ENCODE data around the gene SYNPO2.
A peak's percentile ranks its signal among the peaks of the same experiment; 100 is the strongest.

The SYNPO2 gene

GRCh38 chr4:118879409-118879808 is 9.2 kb upstream of the SYNPO2 start:
- DNase-seq: no peak

DNA sequence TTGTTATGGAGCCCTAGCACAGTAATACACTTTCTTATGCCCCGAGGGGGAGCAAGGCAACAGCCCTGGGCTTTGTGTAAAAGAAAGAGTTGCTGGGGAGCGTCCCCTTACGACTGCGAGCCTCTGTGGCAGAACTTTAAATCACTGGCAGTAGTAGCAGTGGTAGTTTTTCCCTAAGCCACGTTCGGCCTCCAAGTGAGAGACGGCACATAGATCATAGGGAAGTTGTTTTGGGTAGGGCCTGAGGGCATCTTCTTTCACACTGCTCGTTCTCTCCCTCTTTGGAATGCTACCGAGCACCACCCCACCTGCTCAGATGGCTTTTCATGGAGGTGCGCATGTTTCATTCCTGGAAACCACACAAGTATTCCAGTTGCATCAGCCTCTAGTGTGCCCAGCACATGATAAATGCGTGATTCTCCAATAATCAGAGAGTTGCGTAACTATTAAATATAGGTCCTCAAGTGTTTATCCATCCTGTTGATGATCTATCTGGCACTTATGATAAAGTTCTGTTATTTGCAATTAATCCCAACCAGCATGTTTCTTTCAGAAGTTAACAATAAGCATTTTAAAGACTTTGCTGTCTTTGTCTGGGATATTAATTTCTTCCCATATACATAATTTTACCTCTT is 7.0 kb upstream of the SYNPO2 start:
- DNase-seq: no peak

GRCh38 chr4:118883861-118884260 is 4.8 kb upstream of the SYNPO2 start:
- DNase-seq: no peak

GRCh38 chr4:118884716-118885115 is 3.9 kb upstream of the SYNPO2 start:
- DNase-seq: no peak

DNA sequence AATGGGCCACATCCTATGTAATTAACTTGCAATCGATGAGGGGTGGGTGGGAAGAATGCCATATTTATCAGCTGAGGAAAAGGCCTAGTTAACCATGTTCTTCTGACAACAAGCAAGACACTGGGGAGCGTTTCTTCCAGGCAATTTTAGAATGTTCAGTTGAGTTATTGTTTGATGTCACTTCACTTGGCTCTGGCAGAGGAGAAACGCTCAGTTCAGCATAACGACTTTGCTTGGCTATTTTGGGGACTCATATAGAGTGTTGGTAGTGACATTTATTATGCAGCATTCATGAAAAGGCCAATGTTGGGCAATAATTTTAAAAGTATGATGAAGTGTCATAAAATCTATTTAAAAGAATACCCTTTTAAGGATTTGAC is 648 bp downstream of the SYNPO2 start:
- no peak for DNase-seq

GRCh38 chr4:118894034-118894433 is 5.4 kb downstream of the SYNPO2 start:
- no peak for DNase-seq

- DNase-seq: no peak
Observed at GRCh38 chr4:118898221-118898620, 9.6 kb downstream of the SYNPO2 start.

DNA sequence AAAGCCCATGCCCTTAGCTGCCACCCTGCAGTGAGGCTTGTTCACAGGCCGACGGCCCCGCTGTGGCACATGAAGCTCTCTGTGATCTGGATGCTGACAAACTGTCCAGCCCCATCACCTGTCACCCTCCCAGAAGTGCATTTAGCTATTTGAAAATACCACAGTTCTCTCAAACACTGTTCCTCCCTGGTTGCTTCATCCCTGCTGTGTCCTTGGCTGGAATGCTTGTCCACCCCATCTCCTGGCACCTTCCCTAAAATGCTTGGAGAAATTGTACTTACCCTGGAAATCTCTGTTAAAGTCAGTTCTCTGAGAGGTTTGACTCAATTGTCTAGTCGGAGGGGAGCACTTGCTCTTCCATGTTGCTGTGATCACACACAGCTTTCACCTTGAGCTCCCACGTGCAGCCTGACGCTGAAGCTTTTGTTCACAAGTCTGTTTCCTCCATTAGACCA is 10.1 kb downstream of the SYNPO2 start:
- DNase-seq: no peak

- DNase-seq: no peak
Observed at GRCh38 chr4:118904418-118904817, 15.8 kb downstream of the SYNPO2 start.

DNA sequence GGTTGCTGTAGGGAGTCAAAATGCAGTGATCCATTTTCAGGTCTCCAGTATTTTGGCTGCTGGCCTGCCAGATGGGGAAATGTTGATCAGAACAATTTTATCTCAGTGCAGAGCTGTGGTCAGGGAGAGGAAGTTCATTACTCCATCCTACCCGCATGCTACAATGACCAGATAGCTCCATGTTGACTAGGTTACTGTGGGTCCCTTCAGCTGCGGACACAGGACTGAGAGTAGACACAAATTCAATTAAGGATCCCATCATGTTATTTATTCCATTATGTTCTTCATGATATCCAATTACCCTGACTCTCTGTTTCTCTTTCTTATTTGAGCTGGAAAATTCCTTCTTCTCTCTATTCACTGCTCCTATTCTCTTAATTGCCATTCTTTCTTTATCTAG is 16.3 kb downstream of the SYNPO2 start:
- no peak for DNase-seq

- peak; percentile 41 for DNase-seq
Observed at GRCh38 chr4:118905566-118905965, 16.9 kb downstream of the SYNPO2 start.

DNA sequence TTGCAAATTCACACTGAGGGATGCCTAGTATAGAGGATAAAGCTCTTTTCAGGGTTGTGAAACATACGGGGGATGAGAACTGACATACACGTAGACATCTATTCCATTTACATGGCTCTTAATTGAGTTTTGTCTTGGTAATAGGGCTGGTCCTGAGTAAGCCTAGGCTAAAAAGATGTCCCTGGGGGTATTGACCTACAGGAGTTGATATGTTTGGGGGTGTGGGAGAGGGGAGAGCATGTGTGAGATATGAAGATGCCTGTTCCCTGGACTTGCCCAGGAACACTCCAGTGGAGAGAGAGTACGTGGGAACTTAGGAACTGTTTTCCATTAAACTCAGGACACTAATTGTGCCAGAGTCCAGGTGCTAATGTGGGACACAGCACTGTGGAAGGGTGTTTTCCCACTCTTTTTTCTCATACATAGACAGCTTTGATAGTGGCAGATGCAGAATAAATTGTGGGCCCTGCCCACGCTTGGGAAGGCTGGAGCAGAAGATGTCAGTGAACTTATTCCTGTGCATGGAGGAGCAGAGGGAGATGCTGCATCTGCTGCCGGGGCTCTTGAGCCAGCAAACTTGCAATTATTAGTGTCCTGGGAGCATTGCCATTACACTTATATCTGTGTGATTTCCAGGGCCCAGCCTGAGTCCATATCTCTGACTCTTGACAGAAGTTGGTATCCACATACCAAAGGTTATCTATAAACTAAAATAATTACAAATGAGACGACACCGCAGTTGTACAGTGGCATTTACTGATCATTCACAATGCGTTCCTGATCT is 20.7 kb downstream of the SYNPO2 start:
- DNase-seq: no peak

GRCh38 chr4:118910221-118910620 is 21.6 kb downstream of the SYNPO2 start:
- no peak for DNase-seq

GRCh38 chr4:118911238-118911703 is 22.6 kb downstream of the SYNPO2 start:
- peak; percentile 12 for DNase-seq

DNA sequence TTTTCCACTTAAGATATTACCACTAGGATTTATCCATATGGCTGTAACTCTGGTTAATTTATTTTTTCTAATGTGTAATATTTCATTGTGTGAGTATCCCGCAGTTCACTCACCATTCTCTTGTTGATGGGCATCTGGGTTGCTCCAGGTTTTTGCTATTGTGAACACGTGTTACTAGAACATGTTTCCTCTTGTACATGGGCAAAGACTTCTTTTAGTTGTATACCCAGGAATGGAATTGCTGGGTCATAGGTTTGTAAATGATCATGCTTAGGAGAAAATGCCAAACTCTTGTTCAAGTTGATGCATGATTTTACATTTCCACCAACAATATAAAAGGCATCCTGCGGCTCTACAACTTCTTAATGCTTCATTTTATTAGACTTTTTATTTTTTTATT is 26.8 kb downstream of the SYNPO2 start:
- no peak for DNase-seq

- DNase-seq: no peak
Observed at GRCh38 chr4:118916691-118917289, 28.1 kb downstream of the SYNPO2 start.

- peak; percentile 35 for DNase-seq
Observed at GRCh38 chr4:118917582-118917981, 28.9 kb downstream of the SYNPO2 start.

- DNase-seq: peak; percentile 95
Observed at GRCh38 chr4:118918388-118918787, 29.7 kb downstream of the SYNPO2 start.

DNA sequence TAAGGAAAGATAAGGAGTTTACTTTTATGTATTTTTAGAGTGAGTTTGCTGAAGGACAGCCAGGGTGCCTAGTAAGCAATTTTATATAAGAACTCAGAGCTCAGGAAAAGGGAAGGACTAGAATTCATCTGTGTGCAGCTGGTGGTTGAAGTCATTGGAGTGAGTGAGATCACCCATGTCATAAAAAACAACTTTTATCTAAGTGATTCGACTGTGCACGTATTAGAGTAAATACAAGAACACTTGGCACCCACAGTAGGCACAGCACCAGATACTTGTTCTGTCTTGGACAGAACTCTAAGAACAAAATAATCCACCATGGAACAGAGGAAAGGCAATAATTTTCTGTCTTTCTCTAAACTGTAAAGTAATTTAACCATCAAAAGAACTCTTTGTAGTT is 31.6 kb downstream of the SYNPO2 start:
- DNase-seq: peak; percentile 64

GRCh38 chr4:118921786-118922185 is 33.1 kb downstream of the SYNPO2 start:
- no peak for DNase-seq

GRCh38 chr4:118923891-118924290 is 35.2 kb downstream of the SYNPO2 start:
- DNase-seq: no peak

GRCh38 chr4:118927974-118928373 is 39.3 kb downstream of the SYNPO2 start:
- no peak for DNase-seq

GRCh38 chr4:118930255-118930654 is 41.6 kb downstream of the SYNPO2 start:
- no peak for DNase-seq

- no peak for DNase-seq
Observed at GRCh38 chr4:118931786-118932185, 43.1 kb downstream of the SYNPO2 start.

Measured in kidney glomerular epithelial cell (primary cell).